Fibroblast of lung (primary cell): ENCODE data around the gene CBFA2T2.
"Not testable (repeated sequence)": the region's sequence is repeated elsewhere in the genome, so short reads cannot be mapped to it uniquely, and the experiment has no call there.

Experiments
- CTCF ChIP-seq, 2 donors: IDR thresholded peaks in 1 of 2; conservative IDR thresholded peaks in 1 of 2; 1 replicate in 1 of 2; 2 replicates in 1 of 2; pipeline ENCODE4 v1.5.1; 2011 to 2012; ENCODE audit warnings: low read length in 2 of 2, control low read depth in 1 of 2, inconsistent platforms in 1 of 2, low read depth in 1 of 2, mild to moderate bottlenecking in 1 of 2
- EZH2 ChIP-seq: IDR thresholded peaks from 2 replicates; pipeline ENCODE4 v1.5.1; 2012; ENCODE audit warnings: low read length, control low read depth, mild to moderate bottlenecking; ENCODE audit errors: missing control alignments

GRCh38 chr20:33561053-33561452 is 71.2 kb downstream of the CBFA2T2 start:
- not testable (repeated sequence) for TF ChIP-seq CTCF (conservative IDR thresholded peaks at IDR 0.05 in 1 of 2, IDR thresholded peaks at IDR 0.05 in 1 of 2; ENCODE audit: low read depth in 1 of 2, low read length in 2 of 2); EZH2
